HepG2 (cell line): Measurements from ENCODE around the gene NTSR2. TPM values are rescaled to one million over a fixed set of nuclear protein-coding genes. Genes with fewer than 3 reads are reported as not detected.

Experiments used
- ATF6 ChIP-seq: sonication (generic); formaldehyde crosslinking; conservative IDR thresholded peaks from 2 replicates; pipeline ENCODE4 v1.4.0; 2020; ENCODE audit warnings: missing genetic modification reagents
- FOXP4 ChIP-seq: sonication (generic); formaldehyde crosslinking; IDR thresholded peaks from 2 replicates; pipeline ENCODE4 v1.4.0; 2020; ENCODE audit warnings: missing genetic modification reagents
- SOX13 ChIP-seq, 3 experiments: fragments of 450-650 bp in 1 of 3; sonication (generic) in 1 of 3; formaldehyde crosslinking in 1 of 3; IDR thresholded peaks in 2 of 3; conservative IDR thresholded peaks in 1 of 3; 2 replicates each; pipeline versions ENCODE4 v1.5.0 to v1.6.1; 2016 to 2020; ENCODE audit warnings: antibody characterized with exemption in 1 of 3, mild to moderate bottlenecking in 1 of 3, missing compliant biosample characterization in 1 of 3, missing genetic modification reagents in 1 of 3, moderate library complexity in 1 of 3
- SSRP1 ChIP-seq: IDR thresholded peaks from 2 replicates; pipeline ENCODE4 v1.6.1; 2016; ENCODE audit warnings: control low read depth
- ZNF609 ChIP-seq: sonication (generic); formaldehyde crosslinking; IDR thresholded peaks from 2 replicates; pipeline ENCODE4 v1.4.0; 2020; ENCODE audit warnings: mild to moderate bottlenecking, missing genetic modification reagents, borderline replicate concordance
- ZNF672 ChIP-seq: sonication (generic); formaldehyde crosslinking; IDR thresholded peaks from 2 replicates; pipeline ENCODE4 v1.8.1; 2022; ENCODE audit warnings: missing genetic modification reagents
- polyA plus RNA-seq, 8 experiments: library from polyadenylated mRNA; depleted of rRNA in 3 of 8; stranded (reverse) in 7 of 8; unstranded in 1 of 8; fragments of >200 nt; fragmentation: Illumina TruSeq in 4 of 8; extraction: Trizol in 4 of 8; gene quantifications; 2 replicates each; pipeline versions ENCODE4 v1.2.1 to v1.2.3, GENCODE V29; 2011 to 2016; ENCODE audit warnings: low read depth in 4 of 8, missing spikeins in 1 of 8, mixed read lengths in 1 of 8; ENCODE audit not compliant: insufficient read depth in 1 of 8
- total RNA-seq, 5 experiments: library from RNA; depleted of rRNA; stranded (reverse); fragments of >200 nt; fragmentation: Illumina TruSeq; extraction: Trizol; gene quantifications; 2 replicates each; pipeline ENCODE4 v1.2.3, GENCODE V29; 2016; ENCODE audit warnings: low read depth in 1 of 5

The NTSR2 gene
- total and polyA plus RNA-seq, 2 of the 13 experiments (the other 11 are each of a cell fraction or from before 2014, with no cell fraction given) = not detected

GRCh38 chr2:11622611-11623010 is 47.4 kb downstream of the NTSR2 start (continued):
- TF ChIP-seq ZNF609 (CRISPR knock-in tag) (no peak), ATF6 (CRISPR knock-in tag) (no peak), SSRP1 (CRISPR knock-in tag) (no peak), ZNF672 (CRISPR knock-in tag) (no peak), SOX13 (IDR thresholded peaks at IDR 0.05) (no peak), SOX13 (CRISPR knock-in tag; conservative IDR thresholded peaks at IDR 0.05 in 1 of 2, IDR thresholded peaks at IDR 0.05 in 1 of 2) (no peak), FOXP4 (CRISPR knock-in tag) (no peak)
